Keratinocyte (primary cell): ENCODE measurements around the gene SMURF2. TPM values are rescaled to one million over a fixed set of nuclear protein-coding genes. Genes with fewer than 3 reads are reported as not detected.
A peak's percentile ranks its signal among the peaks of the same experiment; 100 is the strongest.

Experiments
- DNase-seq: peaks from one replicate; pipeline ENCODE4 v3.0.0-alpha.2; 2011; ENCODE audit warnings: low read depth, missing footprints, low spot score
- FAIRE-seq: peaks from 2 replicates; lab custom pipeline; 2011; peaks lifted over from hg19 to GRCh38; lab: Jason Lieb, UNC
- H2AFZ ChIP-seq: 2 replicates; pipeline ENCODE4 v1.6.0; 2012; ENCODE audit warnings: low read length, control low read depth, inconsistent platforms; ENCODE audit not compliant: control insufficient read depth
- H3K27ac ChIP-seq: 2 replicates; pipeline ENCODE4 v1.5.1; 2011; ENCODE audit warnings: low read length; ENCODE audit not compliant: control insufficient read depth, insufficient read depth
- H3K27me3 ChIP-seq: 3 replicates; pipeline ENCODE4 v1.6.0; 2011; ENCODE audit warnings: low read length; ENCODE audit not compliant: control insufficient read depth, insufficient read depth; ENCODE audit errors: extremely low read depth
- H3K36me3 ChIP-seq, 2 experiments: 2 replicates in 1 of 2; 3 replicates in 1 of 2; pipeline ENCODE4 v1.5.1; 2011; ENCODE audit warnings: low read length in 2 of 2, mild to moderate bottlenecking in 1 of 2; ENCODE audit not compliant: control insufficient read depth in 2 of 2, insufficient read depth in 2 of 2; ENCODE audit errors: extremely low read depth in 1 of 2
- H3K4me1 ChIP-seq: 3 replicates; pipeline ENCODE4 v1.5.1; 2011; ENCODE audit warnings: low read length; ENCODE audit not compliant: control insufficient read depth, insufficient read depth; ENCODE audit errors: extremely low read depth
- H3K4me2 ChIP-seq: 3 replicates; pipeline ENCODE4 v1.6.0; 2011; ENCODE audit warnings: low read depth, low read length; ENCODE audit not compliant: control insufficient read depth, insufficient read depth; ENCODE audit errors: extremely low read depth
- H3K4me3 ChIP-seq, 3 experiments: fragments of 200-600 bp in 1 of 3; sonication (generic) in 1 of 3; 2 replicates in 2 of 3; 3 replicates in 1 of 3; pipeline ENCODE4 v1.5.1; 2011 to 2016; ENCODE audit warnings: low read length in 3 of 3, mild to moderate bottlenecking in 3 of 3, control low read depth in 2 of 3, inconsistent platforms in 1 of 3, low read depth in 1 of 3, mixed read lengths in 1 of 3, mixed run types in 1 of 3, moderate library complexity in 1 of 3; ENCODE audit not compliant: control insufficient read depth in 2 of 3, insufficient read depth in 2 of 3; ENCODE audit errors: extremely low read depth in 1 of 3
- H3K79me2 ChIP-seq: 2 replicates; pipeline ENCODE4 v1.6.0; 2012; ENCODE audit warnings: low read length; ENCODE audit not compliant: control insufficient read depth, insufficient read depth
- H3K9ac ChIP-seq: 3 replicates; pipeline ENCODE4 v1.6.0; 2011; ENCODE audit warnings: low read length; ENCODE audit not compliant: control insufficient read depth, insufficient read depth; ENCODE audit errors: extremely low read depth
- H3K9me1 ChIP-seq: 3 replicates; pipeline ENCODE4 v1.6.0; 2011; ENCODE audit warnings: low read length; ENCODE audit not compliant: control insufficient read depth, insufficient read depth; ENCODE audit errors: extremely low read depth
- H3K9me3 ChIP-seq: 2 replicates; pipeline ENCODE4 v1.5.1; 2012; ENCODE audit warnings: low read depth, low read length; ENCODE audit not compliant: control insufficient read depth
- H4K20me1 ChIP-seq: 3 replicates; pipeline ENCODE4 v1.6.0; 2011; ENCODE audit warnings: low read length; ENCODE audit not compliant: control insufficient read depth, insufficient read depth; ENCODE audit errors: extremely low read depth
- EZH2 ChIP-seq: IDR thresholded peaks from one replicate; pipeline ENCODE4 v1.6.1; 2012; ENCODE audit warnings: inconsistent platforms, mild to moderate bottlenecking, low read length, moderate library complexity
- dilution Hi-C: fragments of 300-500 bp; cut with MboI; formaldehyde crosslinking; loops from one replicate; pipeline ENCODE4 v1.7.0; 2020; ENCODE audit warnings: low sequenced_read_pairs; ENCODE audit not compliant: extremely low pct_ligation_motif_present
- polyA plus RNA-seq, 5 experiments: library from polyadenylated mRNA; depleted of rRNA in 3 of 5; stranded (reverse) in 3 of 5; stranded (forward) in 1 of 5; unstranded in 1 of 5; fragments of >200 nt; gene quantifications; 1 replicate in 1 of 5; 2 replicates in 3 of 5; 3 replicates in 1 of 5; pipeline versions ENCODE4 v1.2.1 to v1.2.3, GENCODE V29; 2011 to 2012; ENCODE audit warnings: missing spikeins in 2 of 5, low read depth in 1 of 5, low replicate concordance in 1 of 5
- TF ChIP-seq, protein P1 (sequence below), 3 experiments: IDR thresholded peaks in 1 of 3; conservative IDR thresholded peaks in 1 of 3; optimal IDR thresholded peaks in 1 of 3; 2 replicates in 2 of 3; 3 replicates in 1 of 3; pipeline versions ENCODE3 to v1.5.1; 2011; ENCODE audit warnings: low read length in 3 of 3, mild to moderate bottlenecking in 3 of 3, moderate library complexity in 2 of 3, control low read depth in 1 of 3, inconsistent platforms in 1 of 3; ENCODE audit not compliant: insufficient read depth in 2 of 3; ENCODE audit errors: extremely low read depth in 1 of 3

Gene SMURF2
- polyA plus RNA-seq, 1 donor (not counting 4 experiments of a cell fraction or from before 2014, with no cell fraction given): 128 TPM

GRCh38 chr17:64687961-64688360 lies 25.9 kb upstream of the SMURF2 start:
- no peaks in the 10 kb centered on the region for H3K9me3 ChIP-seq
- dilution Hi-C loops: no loop called here
- H4K20me1 ChIP-seq: no peaks in the 10 kb centered on the region
- peak; percentile 67 for FAIRE-seq
- peak overlapping the region; percentile 30 for H3K4me2 ChIP-seq
- no peak overlapping the region for H3K4me3 ChIP-seq
- peaks cover 16% of the 10 kb centered on the region for H3K4me1 ChIP-seq
- no peaks in the 10 kb centered on the region for H3K27me3 ChIP-seq
- no peak for DNase-seq
- H2AFZ ChIP-seq: no peak overlapping the region
- no peaks in the 10 kb centered on the region for H3K9me1 ChIP-seq
- H3K9ac ChIP-seq: no peak overlapping the region
- peak overlapping the region; percentile 53 for H3K27ac ChIP-seq
- H3K79me2 ChIP-seq: no peaks in the 10 kb centered on the region
- TF ChIP-seq, protein P1, sequence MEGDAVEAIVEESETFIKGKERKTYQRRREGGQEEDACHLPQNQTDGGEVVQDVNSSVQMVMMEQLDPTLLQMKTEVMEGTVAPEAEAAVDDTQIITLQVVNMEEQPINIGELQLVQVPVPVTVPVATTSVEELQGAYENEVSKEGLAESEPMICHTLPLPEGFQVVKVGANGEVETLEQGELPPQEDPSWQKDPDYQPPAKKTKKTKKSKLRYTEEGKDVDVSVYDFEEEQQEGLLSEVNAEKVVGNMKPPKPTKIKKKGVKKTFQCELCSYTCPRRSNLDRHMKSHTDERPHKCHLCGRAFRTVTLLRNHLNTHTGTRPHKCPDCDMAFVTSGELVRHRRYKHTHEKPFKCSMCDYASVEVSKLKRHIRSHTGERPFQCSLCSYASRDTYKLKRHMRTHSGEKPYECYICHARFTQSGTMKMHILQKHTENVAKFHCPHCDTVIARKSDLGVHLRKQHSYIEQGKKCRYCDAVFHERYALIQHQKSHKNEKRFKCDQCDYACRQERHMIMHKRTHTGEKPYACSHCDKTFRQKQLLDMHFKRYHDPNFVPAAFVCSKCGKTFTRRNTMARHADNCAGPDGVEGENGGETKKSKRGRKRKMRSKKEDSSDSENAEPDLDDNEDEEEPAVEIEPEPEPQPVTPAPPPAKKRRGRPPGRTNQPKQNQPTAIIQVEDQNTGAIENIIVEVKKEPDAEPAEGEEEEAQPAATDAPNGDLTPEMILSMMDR (optimal IDR thresholded peaks at IDR 0.05 in 1 of 3, IDR thresholded peaks at IDR 0.05 in 1 of 3, conservative IDR thresholded peaks at IDR 0.05 in 1 of 3; ENCODE audit: extremely low read depth in 1 of 3, insufficient read depth in 2 of 3, low read length in 3 of 3): no peak
- TF ChIP-seq EZH2: no peak
- no peaks in the 10 kb centered on the region for H3K36me3 ChIP-seq

DNA sequence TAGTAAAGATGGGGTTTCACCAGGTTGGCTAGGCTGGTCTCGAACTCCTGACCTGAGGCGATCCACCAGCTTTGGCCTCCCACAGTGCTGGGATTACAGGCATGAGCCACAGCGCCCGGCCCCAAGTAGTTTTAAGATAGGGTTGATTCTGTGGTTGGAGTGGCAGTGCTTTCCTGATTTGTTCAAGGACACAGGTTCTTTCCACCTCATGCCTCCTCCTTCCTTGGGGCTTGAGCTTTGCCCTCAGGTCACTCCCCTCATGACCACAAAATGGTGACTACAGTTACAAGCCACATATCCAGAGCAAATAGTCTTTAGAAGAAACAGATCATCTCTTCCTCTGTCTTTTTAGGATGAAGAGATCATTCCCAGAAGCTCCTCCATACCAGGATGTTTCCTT lies 25.3 kb upstream of the SMURF2 start:
- Histone ChIP-seq H3K79me2 (no peaks in the 10 kb centered on the region), H3K9ac (no peak overlapping the region), H3K27ac (peak overlapping the region; percentile 53), H4K20me1 (no peaks in the 10 kb centered on the region), H3K27me3 (no peaks in the 10 kb centered on the region), H3K4me3 (no peak overlapping the region), H3K4me2 (no peak overlapping the region), H2AFZ (no peak overlapping the region), H3K4me1 (peaks cover 17% of the 10 kb centered on the region), H3K36me3 (no peaks in the 10 kb centered on the region), H3K9me1 (no peaks in the 10 kb centered on the region), H3K9me3 (no peaks in the 10 kb centered on the region)
- TF ChIP-seq, protein P1 (optimal IDR thresholded peaks at IDR 0.05 in 1 of 3, IDR thresholded peaks at IDR 0.05 in 1 of 3, conservative IDR thresholded peaks at IDR 0.05 in 1 of 3; ENCODE audit: extremely low read depth in 1 of 3, insufficient read depth in 2 of 3, low read length in 3 of 3): no peak
- no peak for TF ChIP-seq EZH2
- DNase-seq (no peak), FAIRE-seq (no peak)
- dilution Hi-C loops: no loop called here
